HG03066 (cell line): Measurements from ENCODE around the gene IQCH.

ENCODE experiments used
- ATAC-seq: cut with Tn5 transposase; IDR thresholded peaks from one replicate; pipeline ENCODE4 v1.9.1; 2021; ENCODE audit warnings: low read depth; ENCODE audit not compliant: unreplicated experiment

The IQCH gene

GRCh38 chr15:67479781-67480505, 225.4 kb downstream of the IQCH start:
- ATAC-seq = no peak

GRCh38 chr15:67480741-67481140, 226.2 kb downstream of the IQCH start:
- no peak for ATAC-seq

GRCh38 chr15:67481680-67482079, 227.1 kb downstream of the IQCH start:
- ATAC-seq = no peak

GRCh38 chr15:67495585-67495984, 241.0 kb downstream of the IQCH start:
- no peak for ATAC-seq

- no peak for ATAC-seq
Observed at GRCh38 chr15:67501177-67501835, 246.7 kb downstream of the IQCH start.

- no peak for ATAC-seq
Observed at GRCh38 chr15:67501836-67502461, 247.4 kb downstream of the IQCH start.

GRCh38 chr15:67504056-67504455, 249.5 kb downstream of the IQCH start:
- no peak for ATAC-seq

- no peak for ATAC-seq
Observed at GRCh38 chr15:67504796-67505195, 250.2 kb downstream of the IQCH start.

- ATAC-seq = no peak
Observed at GRCh38 chr15:67505675-67506572, 251.3 kb downstream of the IQCH start.

- no peak for ATAC-seq
Observed at GRCh38 chr15:67506775-67507747, 252.5 kb downstream of the IQCH start.

- ATAC-seq = no peak
Observed at GRCh38 chr15:67508407-67508806, 253.8 kb downstream of the IQCH start.

- ATAC-seq = no peak
Observed at GRCh38 chr15:67509918-67510317, 255.3 kb downstream of the IQCH start.

- ATAC-seq = no peak
Observed at GRCh38 chr15:67510597-67511190, 256.1 kb downstream of the IQCH start.

- no peak for ATAC-seq
Observed at GRCh38 chr15:67511606-67512005, 257.0 kb downstream of the IQCH start.

GRCh38 chr15:67512140-67512539, 257.6 kb downstream of the IQCH start:
- no peak for ATAC-seq

GRCh38 chr15:67512933-67513714, 258.5 kb downstream of the IQCH start:
- ATAC-seq = no peak

GRCh38 chr15:67515090-67515489, 260.5 kb downstream of the IQCH start:
- ATAC-seq = no peak

GRCh38 chr15:67515557-67515956, 261.0 kb downstream of the IQCH start:
- no peak for ATAC-seq
